ENCODE measurements around the gene FREM2. TPM values are rescaled to one million over a fixed set of nuclear protein-coding genes. Genes with fewer than 3 reads are reported as not detected.

Gene FREM2
- total and polyA plus RNA-seq, 9 of the 15 experiments (the other 6 are each of a cell fraction or from before 2014, with no cell fraction given) = under 0.01 to 0.02 TPM; not detected in 7

GRCh38 chr13:38784036-38784880 is 97.4 kb downstream of the FREM2 start:
- Histone ChIP-seq H3K9ac (ENCODE audit: insufficient read depth in 1 of 2, low read depth in 2 of 2, low read length in 2 of 2) (no peak overlapping the region), H3K4me1 (replicated peaks in 1 of 2; ENCODE audit: control insufficient read depth in 2 of 2, insufficient read depth in 2 of 2, low read length in 2 of 2) (no peaks in the 10 kb centered on the region), H3K27ac (ENCODE audit: extremely low read depth, low read depth, low read length) (no peak overlapping the region), H2AFZ (ENCODE audit: low read depth, low read length) (no peak overlapping the region), H3K4me2 (ENCODE audit: insufficient read depth, low read length) (no peak overlapping the region), H3K79me2 (ENCODE audit: control insufficient read depth, insufficient read depth, low read length) (no peaks in the 10 kb centered on the region), H3K9me3 (replicated peaks; ENCODE audit: control insufficient read depth, insufficient read depth, low read depth, low read length) (no peaks in the 10 kb centered on the region), H3K36me3 (ENCODE audit: control insufficient read depth, insufficient read depth, low read length) (no peaks in the 10 kb centered on the region), H3K9me1 (ENCODE audit: control insufficient read depth, insufficient read depth, low read length) (no peaks in the 10 kb centered on the region), H3K4me3 (no peak overlapping the region), H3K27me3 (ENCODE audit: control insufficient read depth in 2 of 2, insufficient read depth in 2 of 2, low read length in 2 of 2) (no peaks in the 10 kb centered on the region), H4K20me1 (replicated peaks; ENCODE audit: control insufficient read depth, insufficient read depth, low read length) (no peaks in the 10 kb centered on the region)
- WGBS (ENCODE audit: insufficient coverage, low coverage, missing lambda C conversion rate) = under 1% methylated on average over 14 of the region's 15 CpGs
- in situ Hi-C loops (cut with MboI) = no loop called here
- ChIA-PET CTCF (ENCODE audit: low intra/inter-chr PET ratio) (no interaction called here), POLR2A (interaction anchor here (0.6 kb wide), 1 partner anchor 454 kb away, joined by 3 read pairs; no protein-coding TSS in a partner anchor)
- no TSS peak for BruUV-seq (replicated peaks)
- DNase-seq (ENCODE audit: extremely low read depth in 1 of 4, low spot score in 3 of 4) (no peak), FAIRE-seq (no peak), ATAC-seq (no peak)
- intact Hi-C loops (cut with micrococcal nuclease) = no loop called here
- TF ChIP-seq RFX5 (IDR thresholded peaks at IDR 0.05; ENCODE audit: low read depth, low read length) = no peak
- TF ChIP-seq ZNF695 (CRISPR knock-in tag; IDR thresholded peaks at IDR 0.05) = no peak
- no peak for TF ChIP-seq POU5F1 (IDR thresholded peaks at IDR 0.05; ENCODE audit: borderline replicate concordance, low read depth, low read length, partially characterized antibody)
- TF ChIP-seq, protein P1, sequence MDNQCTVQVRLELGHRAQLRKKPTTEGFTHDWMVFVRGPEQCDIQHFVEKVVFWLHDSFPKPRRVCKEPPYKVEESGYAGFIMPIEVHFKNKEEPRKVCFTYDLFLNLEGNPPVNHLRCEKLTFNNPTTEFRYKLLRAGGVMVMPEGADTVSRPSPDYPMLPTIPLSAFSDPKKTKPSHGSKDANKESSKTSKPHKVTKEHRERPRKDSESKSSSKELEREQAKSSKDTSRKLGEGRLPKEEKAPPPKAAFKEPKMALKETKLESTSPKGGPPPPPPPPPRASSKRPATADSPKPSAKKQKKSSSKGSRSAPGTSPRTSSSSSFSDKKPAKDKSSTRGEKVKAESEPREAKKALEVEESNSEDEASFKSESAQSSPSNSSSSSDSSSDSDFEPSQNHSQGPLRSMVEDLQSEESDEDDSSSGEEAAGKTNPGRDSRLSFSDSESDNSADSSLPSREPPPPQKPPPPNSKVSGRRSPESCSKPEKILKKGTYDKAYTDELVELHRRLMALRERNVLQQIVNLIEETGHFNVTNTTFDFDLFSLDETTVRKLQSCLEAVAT (IDR thresholded peaks at IDR 0.05) = no peak
- TF ChIP-seq, protein P2, sequence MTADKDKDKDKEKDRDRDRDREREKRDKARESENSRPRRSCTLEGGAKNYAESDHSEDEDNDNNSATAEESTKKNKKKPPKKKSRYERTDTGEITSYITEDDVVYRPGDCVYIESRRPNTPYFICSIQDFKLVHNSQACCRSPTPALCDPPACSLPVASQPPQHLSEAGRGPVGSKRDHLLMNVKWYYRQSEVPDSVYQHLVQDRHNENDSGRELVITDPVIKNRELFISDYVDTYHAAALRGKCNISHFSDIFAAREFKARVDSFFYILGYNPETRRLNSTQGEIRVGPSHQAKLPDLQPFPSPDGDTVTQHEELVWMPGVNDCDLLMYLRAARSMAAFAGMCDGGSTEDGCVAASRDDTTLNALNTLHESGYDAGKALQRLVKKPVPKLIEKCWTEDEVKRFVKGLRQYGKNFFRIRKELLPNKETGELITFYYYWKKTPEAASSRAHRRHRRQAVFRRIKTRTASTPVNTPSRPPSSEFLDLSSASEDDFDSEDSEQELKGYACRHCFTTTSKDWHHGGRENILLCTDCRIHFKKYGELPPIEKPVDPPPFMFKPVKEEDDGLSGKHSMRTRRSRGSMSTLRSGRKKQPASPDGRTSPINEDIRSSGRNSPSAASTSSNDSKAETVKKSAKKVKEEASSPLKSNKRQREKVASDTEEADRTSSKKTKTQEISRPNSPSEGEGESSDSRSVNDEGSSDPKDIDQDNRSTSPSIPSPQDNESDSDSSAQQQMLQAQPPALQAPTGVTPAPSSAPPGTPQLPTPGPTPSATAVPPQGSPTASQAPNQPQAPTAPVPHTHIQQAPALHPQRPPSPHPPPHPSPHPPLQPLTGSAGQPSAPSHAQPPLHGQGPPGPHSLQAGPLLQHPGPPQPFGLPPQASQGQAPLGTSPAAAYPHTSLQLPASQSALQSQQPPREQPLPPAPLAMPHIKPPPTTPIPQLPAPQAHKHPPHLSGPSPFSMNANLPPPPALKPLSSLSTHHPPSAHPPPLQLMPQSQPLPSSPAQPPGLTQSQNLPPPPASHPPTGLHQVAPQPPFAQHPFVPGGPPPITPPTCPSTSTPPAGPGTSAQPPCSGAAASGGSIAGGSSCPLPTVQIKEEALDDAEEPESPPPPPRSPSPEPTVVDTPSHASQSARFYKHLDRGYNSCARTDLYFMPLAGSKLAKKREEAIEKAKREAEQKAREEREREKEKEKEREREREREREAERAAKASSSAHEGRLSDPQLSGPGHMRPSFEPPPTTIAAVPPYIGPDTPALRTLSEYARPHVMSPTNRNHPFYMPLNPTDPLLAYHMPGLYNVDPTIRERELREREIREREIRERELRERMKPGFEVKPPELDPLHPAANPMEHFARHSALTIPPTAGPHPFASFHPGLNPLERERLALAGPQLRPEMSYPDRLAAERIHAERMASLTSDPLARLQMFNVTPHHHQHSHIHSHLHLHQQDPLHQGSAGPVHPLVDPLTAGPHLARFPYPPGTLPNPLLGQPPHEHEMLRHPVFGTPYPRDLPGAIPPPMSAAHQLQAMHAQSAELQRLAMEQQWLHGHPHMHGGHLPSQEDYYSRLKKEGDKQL (CRISPR knock-in tag; IDR thresholded peaks at IDR 0.05; ENCODE audit: borderline replicate concordance) = no peak
- no peak for TF ChIP-seq HDAC2 (IDR thresholded peaks at IDR 0.05)
- TF ChIP-seq NCOA1 (IDR thresholded peaks at IDR 0.05; ENCODE audit: low read depth) = no peak
- no peak for TF ChIP-seq SFPQ (IDR thresholded peaks at IDR 0.05; ENCODE audit: low read depth, low read length)
- TF ChIP-seq PCBP2 (IDR thresholded peaks at IDR 0.05; ENCODE audit: low read depth, low read length, poor library complexity, severe bottlenecking) = no peak
- TF ChIP-seq ZNF780A (CRISPR knock-in tag; IDR thresholded peaks at IDR 0.05) = no peak
- no peak for TF ChIP-seq DACH1 (IDR thresholded peaks at IDR 0.05; ENCODE audit: partially characterized antibody)
- TF ChIP-seq NFE2 (IDR thresholded peaks at IDR 0.05; ENCODE audit: low read depth) = no peak
- TF ChIP-seq NFE2L1 (tag; IDR thresholded peaks at IDR 0.05; ENCODE audit: borderline replicate concordance, low read depth) = no peak
